RWPE2 (cell line): ENCODE data around the gene SLC38A4.

Experiments
- ATAC-seq: fragments of 200-7000 bp; cut with Tn5 transposase; 3 replicates; pipeline ENCODE4 v1.9.1; 2021; ENCODE audit warnings: low read depth
- DNase-seq: peaks from one replicate; pipeline ENCODE4 v3.0.0-alpha.2; 2020; ENCODE audit warnings: low spot score
- H3K27ac ChIP-seq: fragments of 450-650 bp; 2 replicates; pipeline ENCODE4 v1.5.1; 2017; ENCODE audit warnings: mild to moderate bottlenecking; ENCODE audit not compliant: poor library complexity, severe bottlenecking
- H3K27me3 ChIP-seq: fragments of 250-450 bp; sonication (Bioruptor Pico); 2 replicates; pipeline ENCODE4 v1.5.1; 2021; ENCODE audit warnings: mild to moderate bottlenecking, moderate library complexity; ENCODE audit not compliant: insufficient read depth, poor library complexity, severe bottlenecking
- H3K36me3 ChIP-seq: fragments of 250-450 bp; sonication (Bioruptor Pico); 2 replicates; pipeline ENCODE4 v1.5.1; 2020; ENCODE audit warnings: low read depth, mild to moderate bottlenecking, moderate library complexity
- H3K4me1 ChIP-seq: fragments of 250-450 bp; sonication (Bioruptor Pico); 2 replicates; pipeline ENCODE4 v1.5.1; 2021; ENCODE audit warnings: mild to moderate bottlenecking, moderate library complexity; ENCODE audit not compliant: insufficient read depth, poor library complexity, severe bottlenecking
- H3K4me3 ChIP-seq: fragments of 250-450 bp; sonication (Bioruptor Pico); 2 replicates; pipeline ENCODE4 v1.5.1; 2021; ENCODE audit warnings: mild to moderate bottlenecking, moderate library complexity; ENCODE audit not compliant: severe bottlenecking
- H3K9me3 ChIP-seq: fragments of 250-450 bp; sonication (Bioruptor Pico); 2 replicates; pipeline ENCODE4 v1.5.1; 2021; ENCODE audit warnings: mild to moderate bottlenecking, moderate library complexity; ENCODE audit not compliant: severe bottlenecking
- CTCF ChIP-seq: fragments of 450-650 bp; IDR thresholded peaks from one replicate; pipeline ENCODE4 v1.5.1; 2017; ENCODE audit warnings: mild to moderate bottlenecking, moderate library complexity; ENCODE audit not compliant: poor library complexity, severe bottlenecking

Gene SLC38A4

GRCh38 chr12:46783871-46784270 lies 41.9 kb downstream of the SLC38A4 start:
- Histone ChIP-seq H3K27me3 (no peaks in the 10 kb centered on the region), H3K4me3 (no peak overlapping the region), H3K36me3 (no peaks in the 10 kb centered on the region), H3K9me3 (no peaks in the 10 kb centered on the region), H3K27ac (no peak overlapping the region), H3K4me1 (peaks cover 44% of the 10 kb centered on the region)
- TF ChIP-seq CTCF = no peak
- DNase-seq = no peak
- no peak for ATAC-seq

GRCh38 chr12:46779879-46780278 lies 45.9 kb downstream of the SLC38A4 start:
- ATAC-seq = no peak

GRCh38 chr12:46779063-46779462 lies 46.7 kb downstream of the SLC38A4 start:
- ATAC-seq (no peak), DNase-seq (no peak)
- Histone ChIP-seq H3K9me3 (no peaks in the 10 kb centered on the region), H3K4me3 (no peak overlapping the region), H3K27me3 (no peaks in the 10 kb centered on the region), H3K36me3 (no peaks in the 10 kb centered on the region), H3K4me1 (peaks cover 5% of the 10 kb centered on the region), H3K27ac (no peak overlapping the region)
- TF ChIP-seq CTCF = no peak

More at GRCh38 chr12:46779879-46780278, 45.9 kb downstream of the SLC38A4 start:
- Histone ChIP-seq H3K9me3 (no peaks in the 10 kb centered on the region), H3K27me3 (no peaks in the 10 kb centered on the region), H3K4me1 (peaks cover 8% of the 10 kb centered on the region), H3K4me3 (no peak overlapping the region), H3K27ac (no peak overlapping the region), H3K36me3 (no peaks in the 10 kb centered on the region)
- no peak for TF ChIP-seq CTCF
- DNase-seq = no peak

- TF ChIP-seq CTCF = no peak
- Histone ChIP-seq H3K36me3 (no peaks in the 10 kb centered on the region), H3K4me3 (no peak overlapping the region), H3K4me1 (peaks cover 11% of the 10 kb centered on the region), H3K27ac (no peak overlapping the region), H3K9me3 (no peaks in the 10 kb centered on the region), H3K27me3 (no peaks in the 10 kb centered on the region)
- no peak for DNase-seq
- no peak for ATAC-seq
Observed at GRCh38 chr12:46778415-46778814, 47.4 kb downstream of the SLC38A4 start.

GRCh38 chr12:46777587-46777986 lies 48.2 kb downstream of the SLC38A4 start:
- no peak overlapping the region for H3K4me3 ChIP-seq
- TF ChIP-seq CTCF = no peak
- DNase-seq = no peak
- H3K4me1 ChIP-seq = peaks cover 11% of the 10 kb centered on the region
- H3K27me3 ChIP-seq = no peaks in the 10 kb centered on the region
- no peak for ATAC-seq
- no peaks in the 10 kb centered on the region for H3K36me3 ChIP-seq
- no peak overlapping the region for H3K27ac ChIP-seq
- H3K9me3 ChIP-seq = no peaks in the 10 kb centered on the region
